Uterus (tissue), 4 donors: ENCODE measurements around the gene PLEKHJ1. TPM values are rescaled to one million over a fixed set of nuclear protein-coding genes. Genes with fewer than 3 reads are reported as not detected.
A peak's percentile ranks its signal among the peaks of the same experiment; 100 is the strongest.

Source experiments
- DNase-seq, 2 donors: peaks; one replicate each; pipeline ENCODE4 v3.0.0-alpha.2; 2019 to 2020
- H3K27ac ChIP-seq, 2 donors: fragments of 200-600 bp; sonication (generic); 1 replicate in 1 of 2; 2 replicates in 1 of 2; pipeline ENCODE4 v1.5.1; 2016 to 2018
- H3K27me3 ChIP-seq, 2 donors: fragments of 200-600 bp; sonication (generic); one replicate each; pipeline ENCODE4 v1.5.1; 2018 to 2019; ENCODE audit warnings: control low read depth in 1 of 2
- H3K36me3 ChIP-seq, 2 donors: fragments of 200-600 bp; sonication (generic); one replicate each; pipeline ENCODE4 v1.5.1; 2019; ENCODE audit warnings: control low read depth in 1 of 2
- H3K4me1 ChIP-seq, 2 donors: fragments of 200-600 bp; sonication (generic); one replicate each; pipeline ENCODE4 v1.5.1; 2018 to 2019; ENCODE audit warnings: control low read depth in 1 of 2
- H3K4me3 ChIP-seq, 2 donors: fragments of 200-600 bp; sonication (generic); 1 replicate in 1 of 2; 2 replicates in 1 of 2; pipeline ENCODE4 v1.5.1; 2018 to 2019; ENCODE audit warnings: mild to moderate bottlenecking in 1 of 2
- H3K9me3 ChIP-seq, 2 donors: fragments of 200-600 bp; sonication (generic); one replicate each; pipeline ENCODE4 v1.5.1; 2019; ENCODE audit warnings: control low read depth in 1 of 2
- CTCF ChIP-seq, 4 experiments: fragments of 200-600 bp in 2 of 4; fragments of 450-650 bp in 2 of 4; sonication (generic) in 2 of 4; IDR thresholded peaks; one replicate each; pipeline ENCODE4 v1.5.1; 2016 to 2019; ENCODE audit warnings: antibody characterized with exemption in 4 of 4, mild to moderate bottlenecking in 2 of 4, moderate library complexity in 1 of 4
- POLR2A ChIP-seq, 2 donors: fragments of 450-650 bp; IDR thresholded peaks; one replicate each; pipeline ENCODE4 v1.6.1; 2016; ENCODE audit warnings: antibody characterized with exemption in 2 of 2, mild to moderate bottlenecking in 1 of 2, moderate library complexity in 1 of 2
- intact Hi-C: fragments of 100-400 bp; cut with DNase I; formaldehyde crosslinking; loops from one replicate; pipeline ENCODE4 v1.15.1; 2023; ENCODE audit warnings: low total_unique reads
- total RNA-seq, 4 donors: library from RNA; depleted of rRNA in 3 of 4; stranded (reverse); fragments of >200 nt in 3 of 4; gene quantifications; one replicate each; pipeline versions ENCODE4 v1.1.0 to v1.2.4, GENCODE V29; 2014 to 2023
- donor health status: DM: yes; HTN: yes; CAD: no.

PLEKHJ1 gene
- total RNA-seq, 4 donors from 2014 or later, result 5.9 to 56.7 (median 30.1) TPM

GRCh38 chr19:2239771-2240770 is 3.9 kb upstream of the PLEKHJ1 start:
- TF ChIP-seq POLR2A (IDR thresholded peaks at IDR 0.05) (no peak), CTCF (IDR thresholded peaks at IDR 0.05) (no peak)
- intact Hi-C loops, result loop anchor here (5.0 kb wide), 1 partner anchor 32 kb away; no protein-coding TSS in a partner anchor
- Histone ChIP-seq H3K4me1 (peaks cover 13 to 39% of the 10 kb centered on the region in 2 donors), H3K9me3 (no peaks in the 10 kb centered on the region), H3K36me3 (no peaks in the 10 kb centered on the region), H3K27ac (peak overlapping the region; percentile 7 to 53), H3K4me3 (peak overlapping the region in 1 of 2 donors; percentile 21), H3K27me3 (no peaks in the 10 kb centered on the region)
- DNase-seq, result no peak

DNA sequence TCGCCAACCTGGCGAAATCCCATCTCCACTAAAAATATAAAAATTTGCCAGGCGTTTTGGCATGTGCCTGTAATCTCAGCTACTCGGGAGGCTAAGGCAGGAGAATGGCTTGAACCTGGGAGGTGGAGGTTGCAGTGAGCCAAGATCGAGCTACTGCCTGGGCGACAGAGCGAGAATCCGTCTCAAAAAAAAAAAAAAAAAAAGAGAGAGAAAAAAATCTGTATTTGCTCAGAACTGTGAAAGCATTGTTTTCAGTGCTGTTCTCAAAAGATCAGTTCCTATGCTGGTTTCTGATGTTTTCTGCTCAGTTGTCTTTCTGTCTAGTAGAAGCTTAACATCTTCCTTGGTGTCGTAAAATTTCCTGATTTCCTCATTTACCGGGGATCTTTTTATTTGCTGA is 3.0 kb upstream of the PLEKHJ1 start:
- H3K27me3 ChIP-seq, result no peaks in the 10 kb centered on the region
- peak overlapping the region in 1 of 2 donors; percentile 53 for H3K27ac ChIP-seq
- no peak for DNase-seq
- intact Hi-C loops, result loop anchor here (5.0 kb wide), 1 partner anchor 33 kb away; no protein-coding TSS in a partner anchor
- no peak for TF ChIP-seq POLR2A (IDR thresholded peaks at IDR 0.05)
- no peak for TF ChIP-seq CTCF (IDR thresholded peaks at IDR 0.05)
- peaks cover 13 to 46% of the 10 kb centered on the region in 2 donors for H3K4me1 ChIP-seq
- no peaks in the 10 kb centered on the region for H3K9me3 ChIP-seq
- H3K36me3 ChIP-seq, result no peaks in the 10 kb centered on the region
- no peak overlapping the region for H3K4me3 ChIP-seq

DNA sequence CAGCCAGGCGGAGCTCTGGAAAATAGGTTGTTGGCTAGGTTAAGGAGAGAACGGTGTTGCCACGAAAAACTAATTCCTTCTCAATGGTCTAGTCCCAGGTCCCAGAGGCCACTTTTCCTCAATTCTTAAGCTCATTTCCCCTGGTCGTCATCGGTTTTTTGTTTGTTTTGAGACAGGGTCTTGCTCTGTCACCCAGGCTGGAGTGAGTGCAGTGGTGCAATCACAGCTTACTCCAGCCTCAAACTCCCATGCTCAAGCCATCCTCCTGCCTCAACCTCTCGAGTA is 1.7 kb upstream of the PLEKHJ1 start:
- Histone ChIP-seq H3K27me3 (no peaks in the 10 kb centered on the region), H3K27ac (no peak overlapping the region), H3K4me3 (peak overlapping the region; percentile 92 to 93), H3K9me3 (no peaks in the 10 kb centered on the region), H3K4me1 (peaks cover 13 to 46% of the 10 kb centered on the region in 2 donors), H3K36me3 (no peaks in the 10 kb centered on the region)
- intact Hi-C loops, result loop anchor here (5.0 kb wide), 1 partner anchor 34 kb away; no protein-coding TSS in a partner anchor
- TF ChIP-seq CTCF (IDR thresholded peaks at IDR 0.05) (no peak), POLR2A (IDR thresholded peaks at IDR 0.05) (no peak)
- DNase-seq, result no peak

GRCh38 chr19:2237051-2237868 is 1.1 kb upstream of the PLEKHJ1 start:
- Histone ChIP-seq H3K9me3 (no peaks in the 10 kb centered on the region), H3K36me3 (no peaks in the 10 kb centered on the region), H3K27ac (peak overlapping the region; percentile 99), H3K27me3 (no peaks in the 10 kb centered on the region), H3K4me1 (peaks cover 13 to 46% of the 10 kb centered on the region in 2 donors), H3K4me3 (peak overlapping the region; percentile 92 to 93)
- TF ChIP-seq POLR2A (IDR thresholded peaks at IDR 0.05) (no peak), CTCF (IDR thresholded peaks at IDR 0.05) (no peak)
- DNase-seq, result no peak
- intact Hi-C loops, result loop anchor here (5.0 kb wide), 1 partner anchor 35 kb away; no protein-coding TSS in a partner anchor
